ENCODE results near the gene TP53BP2.

DNA sequence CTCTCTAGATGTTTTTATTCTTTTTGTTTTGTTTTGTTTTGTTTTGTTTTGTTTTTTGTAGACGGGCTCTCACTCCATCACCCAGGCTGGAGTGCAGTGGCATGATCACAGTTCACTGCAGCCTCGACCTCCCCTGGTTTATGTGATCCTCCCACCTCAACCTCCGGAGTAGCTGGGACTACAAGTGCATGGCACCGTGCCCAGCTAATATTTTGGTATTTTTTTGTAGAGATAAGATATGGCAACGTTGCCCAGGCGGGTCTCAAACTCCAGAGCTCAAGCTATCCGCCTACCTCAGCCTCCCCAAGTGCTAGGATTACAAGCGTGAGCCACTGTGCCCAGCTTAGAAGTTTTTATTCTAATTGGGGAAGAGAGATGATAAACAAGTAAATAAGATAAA, 13.3 kb upstream of the TP53BP2 start:
- TF ChIP-seq, protein P1, sequence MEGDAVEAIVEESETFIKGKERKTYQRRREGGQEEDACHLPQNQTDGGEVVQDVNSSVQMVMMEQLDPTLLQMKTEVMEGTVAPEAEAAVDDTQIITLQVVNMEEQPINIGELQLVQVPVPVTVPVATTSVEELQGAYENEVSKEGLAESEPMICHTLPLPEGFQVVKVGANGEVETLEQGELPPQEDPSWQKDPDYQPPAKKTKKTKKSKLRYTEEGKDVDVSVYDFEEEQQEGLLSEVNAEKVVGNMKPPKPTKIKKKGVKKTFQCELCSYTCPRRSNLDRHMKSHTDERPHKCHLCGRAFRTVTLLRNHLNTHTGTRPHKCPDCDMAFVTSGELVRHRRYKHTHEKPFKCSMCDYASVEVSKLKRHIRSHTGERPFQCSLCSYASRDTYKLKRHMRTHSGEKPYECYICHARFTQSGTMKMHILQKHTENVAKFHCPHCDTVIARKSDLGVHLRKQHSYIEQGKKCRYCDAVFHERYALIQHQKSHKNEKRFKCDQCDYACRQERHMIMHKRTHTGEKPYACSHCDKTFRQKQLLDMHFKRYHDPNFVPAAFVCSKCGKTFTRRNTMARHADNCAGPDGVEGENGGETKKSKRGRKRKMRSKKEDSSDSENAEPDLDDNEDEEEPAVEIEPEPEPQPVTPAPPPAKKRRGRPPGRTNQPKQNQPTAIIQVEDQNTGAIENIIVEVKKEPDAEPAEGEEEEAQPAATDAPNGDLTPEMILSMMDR (IDR thresholded peaks at IDR 0.05; ENCODE audit: insufficient read depth, low read depth, low read length) = no peak
- no peak for TF ChIP-seq EZH2 (IDR thresholded peaks at IDR 0.05; ENCODE audit: insufficient read depth, low read length)

Measured in astrocyte (in vitro differentiated cells and primary cell).